Thoracic aorta (tissue), 2 donors: ENCODE measurements around the gene ZNF346. TPM values are rescaled to one million over a fixed set of nuclear protein-coding genes. Genes with fewer than 3 reads are reported as not detected.
A peak's percentile ranks its signal among the peaks of the same experiment; 100 is the strongest.

Source experiments
- ATAC-seq: fragments of 150-250 bp; one replicate; pipeline ENCODE4 v1.8.0; 2017; ENCODE audit warnings: low read depth; ENCODE audit not compliant: insufficient number of reproducible peaks, low FRiP score
- DNase-seq: peaks from one replicate; pipeline ENCODE4 v3.0.0-alpha.2; 2020; ENCODE audit warnings: low spot score
- H3K27ac ChIP-seq, 2 donors: fragments of 200-600 bp; sonication (generic); 1 replicate in 1 of 2; 2 replicates in 1 of 2; pipeline ENCODE4 v1.5.1; 2016; ENCODE audit warnings: mild to moderate bottlenecking in 2 of 2, moderate library complexity in 2 of 2
- H3K27me3 ChIP-seq: fragments of 200-600 bp; sonication (generic); replicated peaks from 2 replicates; pipeline ENCODE4 v1.6.0; 2016; ENCODE audit warnings: mild to moderate bottlenecking; ENCODE audit not compliant: insufficient read depth
- H3K36me3 ChIP-seq: fragments of 200-600 bp; sonication (generic); one replicate; pipeline ENCODE4 v1.5.1; 2016
- H3K4me1 ChIP-seq, 2 donors: fragments of 200-600 bp; sonication (generic); 1 replicate in 1 of 2; 2 replicates in 1 of 2; pipeline versions ENCODE4 v1.5.1 to v1.6.0; 2016; ENCODE audit warnings: low read depth in 2 of 2, mild to moderate bottlenecking in 1 of 2; ENCODE audit not compliant: control insufficient read depth in 1 of 2
- H3K4me3 ChIP-seq: fragments of 200-600 bp; sonication (generic); 2 replicates; pipeline ENCODE4 v1.5.1; 2016; ENCODE audit warnings: mild to moderate bottlenecking
- H3K9me3 ChIP-seq: fragments of 200-600 bp; sonication (generic); 2 replicates; pipeline ENCODE4 v1.5.1; 2016
- total RNA-seq, 2 donors: library from RNA; depleted of rRNA; stranded (reverse); fragments of >200 nt; gene quantifications; one replicate each; pipeline versions ENCODE4 v1.1.0 to v1.2.3, GENCODE V29; 2016
- TF ChIP-seq, protein P1 (sequence below): fragments of 200-600 bp; sonication (generic); IDR thresholded peaks from one replicate; pipeline ENCODE4 v1.5.1; 2019; ENCODE audit warnings: antibody characterized with exemption

The ZNF346 gene
- total RNA-seq, 2 donors from 2014 or later, result 22.9 to 25.1 TPM

DNA sequence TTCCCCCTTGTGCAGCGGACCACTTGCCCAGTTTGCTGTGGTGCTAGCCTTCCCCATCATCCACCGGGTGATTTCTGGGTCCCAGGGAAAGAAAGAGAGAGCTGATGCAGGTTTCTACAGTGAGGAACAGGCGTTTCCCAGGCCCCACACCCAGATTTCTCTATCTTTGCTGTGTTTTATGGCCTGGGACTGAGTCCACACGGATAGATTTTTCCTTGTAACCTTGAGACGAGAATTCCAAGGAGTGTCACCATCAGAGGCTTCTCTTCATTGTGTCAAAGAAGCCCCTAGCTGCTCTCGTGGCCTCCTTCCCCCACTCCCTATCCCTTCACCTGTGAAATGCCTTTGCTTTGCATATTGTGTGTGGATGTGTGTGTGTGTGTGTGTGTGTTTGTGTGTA lies 43.0 kb downstream of the ZNF346 start:
- no peaks in the 10 kb centered on the region for H3K27me3 ChIP-seq
- no peaks in the 10 kb centered on the region for H3K4me1 ChIP-seq
- H3K27ac ChIP-seq, result no peak overlapping the region
- no peak for DNase-seq
- no peak for ATAC-seq
- no peak overlapping the region for H3K4me3 ChIP-seq
- H3K36me3 ChIP-seq, result peaks cover 33% of the 10 kb centered on the region
- no peaks in the 10 kb centered on the region for H3K9me3 ChIP-seq
- TF ChIP-seq, protein P1, sequence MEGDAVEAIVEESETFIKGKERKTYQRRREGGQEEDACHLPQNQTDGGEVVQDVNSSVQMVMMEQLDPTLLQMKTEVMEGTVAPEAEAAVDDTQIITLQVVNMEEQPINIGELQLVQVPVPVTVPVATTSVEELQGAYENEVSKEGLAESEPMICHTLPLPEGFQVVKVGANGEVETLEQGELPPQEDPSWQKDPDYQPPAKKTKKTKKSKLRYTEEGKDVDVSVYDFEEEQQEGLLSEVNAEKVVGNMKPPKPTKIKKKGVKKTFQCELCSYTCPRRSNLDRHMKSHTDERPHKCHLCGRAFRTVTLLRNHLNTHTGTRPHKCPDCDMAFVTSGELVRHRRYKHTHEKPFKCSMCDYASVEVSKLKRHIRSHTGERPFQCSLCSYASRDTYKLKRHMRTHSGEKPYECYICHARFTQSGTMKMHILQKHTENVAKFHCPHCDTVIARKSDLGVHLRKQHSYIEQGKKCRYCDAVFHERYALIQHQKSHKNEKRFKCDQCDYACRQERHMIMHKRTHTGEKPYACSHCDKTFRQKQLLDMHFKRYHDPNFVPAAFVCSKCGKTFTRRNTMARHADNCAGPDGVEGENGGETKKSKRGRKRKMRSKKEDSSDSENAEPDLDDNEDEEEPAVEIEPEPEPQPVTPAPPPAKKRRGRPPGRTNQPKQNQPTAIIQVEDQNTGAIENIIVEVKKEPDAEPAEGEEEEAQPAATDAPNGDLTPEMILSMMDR, result no peak

DNA sequence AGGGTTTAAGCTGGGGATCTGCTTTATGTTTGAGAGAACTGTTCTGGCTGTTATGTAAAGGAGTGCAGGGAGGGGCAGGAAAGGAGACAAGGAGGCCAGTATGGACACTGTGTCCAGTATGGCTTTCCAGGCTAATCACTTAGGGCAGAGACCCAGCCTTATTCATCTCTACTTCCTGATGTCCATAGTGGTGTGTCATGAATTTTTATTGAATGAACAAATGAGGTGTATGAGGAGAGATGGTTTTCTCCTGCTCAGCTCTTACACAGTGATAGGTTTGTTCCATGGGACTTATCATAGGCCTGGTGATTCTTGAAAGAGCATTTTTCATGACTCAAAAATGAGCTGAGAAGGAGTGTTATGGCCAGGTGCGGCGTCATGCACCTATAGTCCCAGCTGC lies 43.7 kb downstream of the ZNF346 start:
- ATAC-seq (no peak), DNase-seq (no peak)
- Histone ChIP-seq H3K36me3 (peaks cover 33% of the 10 kb centered on the region), H3K4me3 (no peak overlapping the region), H3K27me3 (no peaks in the 10 kb centered on the region), H3K27ac (no peak overlapping the region), H3K4me1 (no peaks in the 10 kb centered on the region), H3K9me3 (no peaks in the 10 kb centered on the region)
- TF ChIP-seq, protein P1, result no peak

DNA sequence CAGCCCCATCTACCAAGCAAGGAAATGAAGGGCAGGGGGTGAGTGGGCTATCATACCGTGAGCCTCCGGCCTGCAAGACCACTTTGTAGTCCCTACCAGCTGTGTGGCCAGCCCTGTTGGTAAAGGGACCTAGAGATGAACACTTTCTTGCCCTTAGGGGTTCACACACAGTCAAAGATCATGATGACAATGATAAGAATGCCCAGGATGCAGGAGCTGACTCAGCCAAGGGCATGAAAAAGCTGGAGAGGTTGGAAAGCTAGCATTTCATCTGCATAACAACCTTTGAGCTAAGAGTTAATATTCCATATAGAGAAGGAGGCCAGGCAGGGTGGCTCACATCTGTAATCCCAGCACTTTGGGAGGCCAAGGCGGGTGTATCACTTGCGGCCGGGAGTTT lies 45.0 kb downstream of the ZNF346 start:
- H3K27ac ChIP-seq, result no peak overlapping the region
- no peaks in the 10 kb centered on the region for H3K9me3 ChIP-seq
- H3K4me1 ChIP-seq, result no peaks in the 10 kb centered on the region
- no peak overlapping the region for H3K4me3 ChIP-seq
- H3K36me3 ChIP-seq, result peaks cover 33% of the 10 kb centered on the region
- TF ChIP-seq, protein P1, result no peak
- ATAC-seq, result no peak
- H3K27me3 ChIP-seq, result no peaks in the 10 kb centered on the region
- no peak for DNase-seq

DNA sequence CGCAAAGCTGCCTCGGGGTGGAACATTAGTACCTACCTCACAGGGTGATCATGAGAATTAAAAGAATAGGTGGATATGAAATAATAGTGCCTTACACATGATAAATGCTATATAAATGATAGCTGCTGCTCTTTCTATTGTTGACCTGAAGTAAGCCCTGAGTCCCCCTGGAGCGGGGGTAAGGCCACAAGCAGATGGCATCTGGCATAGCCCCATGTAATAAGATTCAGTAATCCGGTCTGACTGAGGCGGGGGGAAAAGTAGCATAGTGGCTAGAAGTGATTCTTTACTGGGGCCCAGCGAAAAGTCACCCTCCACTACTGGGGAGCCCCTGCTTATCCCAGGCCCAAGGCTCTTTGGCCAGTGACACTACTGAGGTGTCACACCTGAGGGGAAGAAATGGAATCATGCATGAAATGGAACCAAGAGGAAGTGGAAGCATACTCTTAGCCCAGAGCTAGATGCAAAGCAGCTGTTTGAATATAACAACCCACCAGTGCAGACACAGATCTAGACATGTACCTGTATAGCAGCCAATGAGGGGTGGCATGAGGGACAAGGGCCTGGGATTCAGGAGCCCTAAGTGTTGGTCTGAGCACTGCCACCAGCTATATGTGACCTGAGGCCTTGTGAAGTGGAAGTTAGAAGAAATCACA lies 48.2 kb downstream of the ZNF346 start:
- Histone ChIP-seq H3K9me3 (no peaks in the 10 kb centered on the region), H3K27me3 (no peaks in the 10 kb centered on the region), H3K36me3 (peaks cover 13% of the 10 kb centered on the region), H3K4me1 (no peaks in the 10 kb centered on the region), H3K27ac (no peak overlapping the region), H3K4me3 (no peak overlapping the region)
- TF ChIP-seq, protein P1, result no peak
- no peak for ATAC-seq
- no peak for DNase-seq

DNA sequence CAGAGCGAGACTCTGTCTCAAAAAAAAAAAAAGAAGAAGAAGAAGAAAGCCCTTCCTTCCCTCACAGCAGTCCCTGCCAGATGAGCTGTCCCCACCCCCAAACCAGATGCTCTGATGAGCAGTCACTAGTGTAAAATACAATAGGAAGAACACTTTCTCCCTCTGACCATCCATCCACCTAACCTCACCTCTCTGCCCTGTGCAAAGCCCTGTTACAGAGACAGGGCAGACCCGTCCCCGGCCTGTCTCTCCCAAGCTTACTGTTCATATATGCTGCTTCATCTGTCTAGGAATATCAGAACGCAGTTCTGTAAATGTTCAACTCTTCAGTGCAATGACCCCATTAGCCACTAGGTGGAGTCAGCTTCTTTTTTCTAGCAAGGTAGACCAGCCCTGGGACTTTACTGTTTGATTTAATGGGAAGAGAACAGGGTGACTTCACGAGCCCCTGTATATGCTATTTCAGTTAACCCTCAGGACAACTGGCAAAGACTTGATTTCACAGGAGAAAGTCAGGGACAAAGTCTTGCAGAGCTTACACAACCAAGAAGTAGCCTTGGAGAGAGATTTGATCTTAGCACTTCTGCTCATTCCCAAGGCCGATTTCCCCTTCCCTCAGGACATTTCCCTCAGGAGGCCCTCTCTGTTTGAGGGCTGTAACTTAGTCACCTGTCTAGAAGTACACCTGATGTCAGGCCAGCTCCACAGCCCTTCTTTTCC lies 49.3 kb downstream of the ZNF346 start:
- Histone ChIP-seq H3K4me1 (no peaks in the 10 kb centered on the region), H3K27ac (no peak overlapping the region), H3K27me3 (no peaks in the 10 kb centered on the region), H3K36me3 (peaks cover 6% of the 10 kb centered on the region), H3K9me3 (no peaks in the 10 kb centered on the region), H3K4me3 (peak overlapping the region; percentile 54)
- TF ChIP-seq, protein P1, result peak; percentile 81
- peak; percentile 77 for ATAC-seq
- DNase-seq, result peak; percentile 27
